ENCODE results near the gene CTXN3.

- TF ChIP-seq CTCF (IDR thresholded peaks at IDR 0.05; ENCODE audit: extremely low read depth in 1 of 2, insufficient read depth in 1 of 2, low read depth in 1 of 2, low read length in 2 of 2) (no peak), MAX (IDR thresholded peaks at IDR 0.05; ENCODE audit: insufficient read depth, insufficient read length) (no peak), POLR2A (IDR thresholded peaks at IDR 0.05; ENCODE audit: low read depth, low read length) (no peak), FOS (IDR thresholded peaks at IDR 0.05; ENCODE audit: borderline replicate concordance, insufficient read depth, low read length) (no peak), POLR2AphosphoS5 (IDR thresholded peaks at IDR 0.05; ENCODE audit: insufficient read depth, low read depth, low read length) (no peak), MYC (IDR thresholded peaks at IDR 0.05; ENCODE audit: low read depth, low read length) (no peak)
These were observed 47.8 kb upstream of the CTXN3 start for GRCh38 chr5:127601111-127601510.
